GM23338 (cell line): ENCODE results near the gene CCDC187. TPM values are rescaled to one million over a fixed set of nuclear protein-coding genes. Genes with fewer than 3 reads are reported as not detected.

ENCODE experiments used
- ATAC-seq: fragments of 200-7000 bp; cut with Tn5 transposase; 3 replicates; pipeline ENCODE4 v1.9.1; 2020
- DNase-seq: peaks from one replicate; pipeline ENCODE4 v3.0.0-alpha.2; 2015; ENCODE audit warnings: low spot score
- H2AFZ ChIP-seq: fragments of 200-600 bp; sonication (generic); 2 replicates; pipeline ENCODE4 v1.8.0; 2016; ENCODE audit warnings: antibody characterized with exemption, mild to moderate bottlenecking, moderate library complexity
- H3F3A ChIP-seq: fragments of 200-600 bp; sonication (generic); replicated peaks from 2 replicates; pipeline ENCODE4 v1.8.0; 2017; ENCODE audit warnings: antibody characterized with exemption, mixed run types, low read depth
- H3K27ac ChIP-seq: fragments of 200-600 bp; sonication (generic); 2 replicates; pipeline ENCODE4 v1.6.1; 2016; ENCODE audit warnings: low read depth
- H3K27me3 ChIP-seq: fragments of 200-600 bp; sonication (generic); 2 replicates; pipeline ENCODE4 v1.8.0; 2016; ENCODE audit warnings: mild to moderate bottlenecking, mixed run types, moderate library complexity; ENCODE audit not compliant: insufficient read depth
- H3K36me3 ChIP-seq: fragments of 200-600 bp; sonication (generic); 2 replicates; pipeline ENCODE4 v1.8.0; 2016; ENCODE audit warnings: mild to moderate bottlenecking; ENCODE audit not compliant: insufficient read depth
- H3K4me1 ChIP-seq: fragments of 200-600 bp; sonication (generic); 2 replicates; pipeline ENCODE4 v1.8.0; 2016; ENCODE audit warnings: mild to moderate bottlenecking, moderate library complexity; ENCODE audit not compliant: insufficient read depth
- H3K4me2 ChIP-seq: fragments of 200-600 bp; sonication (generic); 2 replicates; pipeline ENCODE4 v1.7.1; 2017; ENCODE audit warnings: mixed run types
- H3K4me3 ChIP-seq: fragments of 200-600 bp; sonication (generic); 2 replicates; pipeline ENCODE4 v1.6.1; 2016; ENCODE audit warnings: mixed run types
- H3K79me2 ChIP-seq: fragments of 200-600 bp; sonication (generic); replicated peaks from 2 replicates; pipeline ENCODE4 v1.8.0; 2017; ENCODE audit warnings: mild to moderate bottlenecking; ENCODE audit not compliant: insufficient read depth
- H3K9me2 ChIP-seq: fragments of 200-600 bp; sonication (generic); 2 replicates; pipeline ENCODE4 v1.8.0; 2017; ENCODE audit not compliant: insufficient read depth
- H4K20me1 ChIP-seq: fragments of 200-600 bp; sonication (generic); replicated peaks from 2 replicates; pipeline ENCODE4 v1.8.0; 2017; ENCODE audit warnings: mild to moderate bottlenecking; ENCODE audit not compliant: insufficient read depth
- H3K27ac Mint-ChIP-seq: 2 replicates; pipeline ENCODE4 v1.8.0; 2020; ENCODE audit warnings: inconsistent platforms, mild to moderate bottlenecking, moderate library complexity, mixed read lengths
- H3K27me3 Mint-ChIP-seq: 3 replicates; pipeline ENCODE4 v1.8.0; 2022; ENCODE audit warnings: low read depth, mild to moderate bottlenecking, moderate library complexity, mixed read lengths, inconsistent platforms; ENCODE audit not compliant: insufficient read depth, poor library complexity
- H3K36me3 Mint-ChIP-seq: 3 replicates; pipeline ENCODE4 v1.8.0; 2021; ENCODE audit warnings: low read depth, mild to moderate bottlenecking, inconsistent platforms, moderate library complexity, mixed read lengths
- H3K4me1 Mint-ChIP-seq: 3 replicates; pipeline ENCODE4 v1.8.0; 2020; ENCODE audit warnings: mild to moderate bottlenecking, inconsistent platforms, mixed read lengths
- H3K4me3 Mint-ChIP-seq: 3 replicates; pipeline ENCODE4 v1.8.0; 2021; ENCODE audit warnings: moderate library complexity, mild to moderate bottlenecking, inconsistent platforms, mixed read lengths
- H3K9me3 Mint-ChIP-seq: 3 replicates; pipeline ENCODE4 v1.8.0; 2020; ENCODE audit warnings: moderate library complexity, mild to moderate bottlenecking, inconsistent platforms, mixed read lengths
- CREB1 ChIP-seq: fragments of 250-450 bp; sonication (Bioruptor Pico); IDR thresholded peaks from 2 replicates; pipeline ENCODE4 v1.5.0; 2020; ENCODE audit warnings: low read depth, mild to moderate bottlenecking, moderate library complexity
- CTCF ChIP-seq, 2 experiments: fragments of 200-600 bp in 1 of 2; sonication (generic) in 1 of 2; conservative IDR thresholded peaks; 2 replicates each; pipeline versions ENCODE4 v1.5.1 to v1.6.1; 2016 to 2017; ENCODE audit warnings: antibody characterized with exemption in 2 of 2, low read depth in 2 of 2, mild to moderate bottlenecking in 2 of 2, moderate library complexity in 1 of 2
- ETS1 ChIP-seq: IDR thresholded peaks from 2 replicates; pipeline ENCODE4 v1.6.1; 2016; ENCODE audit warnings: antibody characterized with exemption
- EZH2 ChIP-seq: fragments of 200-600 bp; sonication (generic); IDR thresholded peaks from one replicate; pipeline ENCODE4 v1.8.0; 2017; ENCODE audit warnings: antibody characterized with exemption, mild to moderate bottlenecking, low read depth; ENCODE audit not compliant: unreplicated experiment
- EZH2phosphoT487 ChIP-seq: fragments of 200-600 bp; sonication (generic); IDR thresholded peaks from one replicate; pipeline ENCODE4 v1.8.1; 2018; ENCODE audit warnings: antibody characterized with exemption; ENCODE audit not compliant: unreplicated experiment
- JUNB ChIP-seq: IDR thresholded peaks from one replicate; pipeline ENCODE4 v1.6.1; 2016; ENCODE audit warnings: antibody characterized with exemption; ENCODE audit not compliant: unreplicated experiment
- NANOG ChIP-seq: IDR thresholded peaks from 2 replicates; pipeline ENCODE4 v1.6.1; 2016; ENCODE audit warnings: antibody characterized with exemption, borderline replicate concordance
- POLR2AphosphoS5 ChIP-seq: IDR thresholded peaks from 2 replicates; pipeline ENCODE4 v1.6.1; 2016; ENCODE audit warnings: antibody characterized with exemption, low read depth
- STAT1 ChIP-seq: IDR thresholded peaks from one replicate; pipeline ENCODE4 v1.6.1; 2016; ENCODE audit warnings: antibody characterized with exemption; ENCODE audit not compliant: unreplicated experiment
- ZNF114 ChIP-seq: fragments of 250-450 bp; sonication (Bioruptor Pico); IDR thresholded peaks from 2 replicates; pipeline ENCODE4 v1.5.0; 2020; ENCODE audit warnings: mild to moderate bottlenecking, moderate library complexity
- ZNF331 ChIP-seq: fragments of 250-450 bp; sonication (Bioruptor Pico); IDR thresholded peaks from 2 replicates; pipeline ENCODE4 v1.5.0; 2020; ENCODE audit warnings: low read depth, mild to moderate bottlenecking, moderate library complexity
- ZNF462 ChIP-seq: fragments of 250-450 bp; sonication (Bioruptor Pico); IDR thresholded peaks from 2 replicates; pipeline ENCODE4 v1.5.0; 2020; ENCODE audit warnings: mild to moderate bottlenecking, moderate library complexity
- polyA plus RNA-seq: library from polyadenylated mRNA; unstranded; fragments of >200 nt; fragmentation: Nextera tagmentation; extraction: Ambion mirVana; gene quantifications from 2 replicates; pipeline ENCODE4 v1.2.1, GENCODE V29; 2016
- total RNA-seq: library from RNA; depleted of rRNA; stranded (reverse); fragments of >200 nt; shearing (Covaris generic); gene quantifications from 2 replicates; pipeline ENCODE4 v1.2.3, GENCODE V29; 2014
- TF ChIP-seq, protein P1 (sequence below): IDR thresholded peaks from one replicate; pipeline ENCODE4 v1.6.1; 2018; ENCODE audit warnings: antibody characterized with exemption; ENCODE audit not compliant: unreplicated experiment

Gene CCDC187
- total and polyA plus RNA-seq, 2 experiments from 2014 or later, result 0.14 TPM; not detected in 1

GRCh38 chr9:136328011-136328621, 24.2 kb upstream of the CCDC187 start:
- Histone ChIP-seq H3K4me3 (peak overlapping the region; percentile 48), H4K20me1 (no peaks in the 10 kb centered on the region), H2AFZ (no peak overlapping the region), H3K4me2 (peak overlapping the region; percentile 75), H3K27ac (no peak overlapping the region), H3F3A (0 out of 2 replicates have a peak, but pooled peaks cover 3% of the 10 kb centered on the region), H3K9me2 (no peaks in the 10 kb centered on the region), H3K36me3 (no peaks in the 10 kb centered on the region), H3K4me1 (peaks cover 17% of the 10 kb centered on the region), H3K79me2 (no peaks in the 10 kb centered on the region; the same call in 1 of the 2 replicates), H3K27me3 (no peaks in the 10 kb centered on the region)
- ATAC-seq (peak; percentile 15), DNase-seq (no peak)
- TF ChIP-seq STAT1 (no peak), CTCF (conservative IDR thresholded peaks at IDR 0.05; ENCODE audit: low read depth in 2 of 2) (no peak), JUNB (no peak), NANOG (no peak), ZNF114 (CRISPR knock-in tag) (no peak), ZNF462 (no peak), ETS1 (no peak), POLR2AphosphoS5 (no peak), ZNF331 (no peak), EZH2phosphoT487 (no peak), EZH2 (no peak), CREB1 (CRISPR knock-in tag) (no peak)
- TF ChIP-seq, protein P1, sequence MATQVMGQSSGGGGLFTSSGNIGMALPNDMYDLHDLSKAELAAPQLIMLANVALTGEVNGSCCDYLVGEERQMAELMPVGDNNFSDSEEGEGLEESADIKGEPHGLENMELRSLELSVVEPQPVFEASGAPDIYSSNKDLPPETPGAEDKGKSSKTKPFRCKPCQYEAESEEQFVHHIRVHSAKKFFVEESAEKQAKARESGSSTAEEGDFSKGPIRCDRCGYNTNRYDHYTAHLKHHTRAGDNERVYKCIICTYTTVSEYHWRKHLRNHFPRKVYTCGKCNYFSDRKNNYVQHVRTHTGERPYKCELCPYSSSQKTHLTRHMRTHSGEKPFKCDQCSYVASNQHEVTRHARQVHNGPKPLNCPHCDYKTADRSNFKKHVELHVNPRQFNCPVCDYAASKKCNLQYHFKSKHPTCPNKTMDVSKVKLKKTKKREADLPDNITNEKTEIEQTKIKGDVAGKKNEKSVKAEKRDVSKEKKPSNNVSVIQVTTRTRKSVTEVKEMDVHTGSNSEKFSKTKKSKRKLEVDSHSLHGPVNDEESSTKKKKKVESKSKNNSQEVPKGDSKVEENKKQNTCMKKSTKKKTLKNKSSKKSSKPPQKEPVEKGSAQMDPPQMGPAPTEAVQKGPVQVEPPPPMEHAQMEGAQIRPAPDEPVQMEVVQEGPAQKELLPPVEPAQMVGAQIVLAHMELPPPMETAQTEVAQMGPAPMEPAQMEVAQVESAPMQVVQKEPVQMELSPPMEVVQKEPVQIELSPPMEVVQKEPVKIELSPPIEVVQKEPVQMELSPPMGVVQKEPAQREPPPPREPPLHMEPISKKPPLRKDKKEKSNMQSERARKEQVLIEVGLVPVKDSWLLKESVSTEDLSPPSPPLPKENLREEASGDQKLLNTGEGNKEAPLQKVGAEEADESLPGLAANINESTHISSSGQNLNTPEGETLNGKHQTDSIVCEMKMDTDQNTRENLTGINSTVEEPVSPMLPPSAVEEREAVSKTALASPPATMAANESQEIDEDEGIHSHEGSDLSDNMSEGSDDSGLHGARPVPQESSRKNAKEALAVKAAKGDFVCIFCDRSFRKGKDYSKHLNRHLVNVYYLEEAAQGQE, result no peak
- no peak overlapping the region for H3K27ac Mint-ChIP-seq
- H3K9me3 Mint-ChIP-seq, result no peaks in the 10 kb centered on the region
- H3K36me3 Mint-ChIP-seq, result no peaks in the 10 kb centered on the region
- H3K4me1 Mint-ChIP-seq, result peaks cover 8% of the 10 kb centered on the region
- H3K4me3 Mint-ChIP-seq, result peak overlapping the region; percentile 55
- peaks cover 7% of the 10 kb centered on the region for H3K27me3 Mint-ChIP-seq
